Fibroblast of villous mesenchyme (primary cell): ENCODE results near the gene AFAP1. TPM values are rescaled to one million over a fixed set of nuclear protein-coding genes. Genes with fewer than 3 reads are reported as not detected.

Source experiments
- DNase-seq: peaks from one replicate; pipeline ENCODE4 v3.0.0-alpha.2; 2010; ENCODE audit warnings: low read depth
- H3K4me3 ChIP-seq: 2 replicates; pipeline ENCODE4 v1.5.1; 2011; ENCODE audit warnings: low read depth, mild to moderate bottlenecking, low read length
- total RNA-seq: library from RNA; depleted of rRNA; stranded (reverse); fragments of >200 nt; gene quantifications from 2 replicates; pipeline ENCODE4 v1.2.3, GENCODE V29; 2012
- TF ChIP-seq, protein P1 (sequence below): IDR thresholded peaks from 2 replicates; pipeline ENCODE4 v1.5.1; 2012; ENCODE audit warnings: low read depth, mild to moderate bottlenecking, low read length; ENCODE audit not compliant: insufficient read depth

The AFAP1 gene
- total RNA-seq, 1 donor = 133 TPM

DNA sequence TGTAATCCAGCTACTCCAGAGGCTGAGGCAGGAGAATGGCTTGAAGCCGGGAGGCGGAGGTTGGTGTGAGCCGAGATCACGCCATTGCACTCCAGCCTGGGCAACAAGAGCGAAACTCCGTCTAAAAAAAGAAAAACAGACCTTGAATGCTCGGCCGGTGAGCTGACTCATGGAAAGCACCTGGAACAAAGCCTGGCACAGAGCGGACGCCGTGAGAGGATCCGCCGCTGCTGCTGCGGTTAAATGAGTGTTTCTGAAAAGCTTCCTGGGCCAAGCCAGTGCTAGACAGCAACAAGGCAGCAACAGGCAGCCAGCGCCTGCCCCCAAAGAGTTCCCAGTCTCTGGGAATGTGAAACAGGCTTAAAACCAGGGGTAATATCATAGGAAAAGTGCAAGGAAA lies 186.4 kb downstream of the AFAP1 start:
- TF ChIP-seq, protein P1, sequence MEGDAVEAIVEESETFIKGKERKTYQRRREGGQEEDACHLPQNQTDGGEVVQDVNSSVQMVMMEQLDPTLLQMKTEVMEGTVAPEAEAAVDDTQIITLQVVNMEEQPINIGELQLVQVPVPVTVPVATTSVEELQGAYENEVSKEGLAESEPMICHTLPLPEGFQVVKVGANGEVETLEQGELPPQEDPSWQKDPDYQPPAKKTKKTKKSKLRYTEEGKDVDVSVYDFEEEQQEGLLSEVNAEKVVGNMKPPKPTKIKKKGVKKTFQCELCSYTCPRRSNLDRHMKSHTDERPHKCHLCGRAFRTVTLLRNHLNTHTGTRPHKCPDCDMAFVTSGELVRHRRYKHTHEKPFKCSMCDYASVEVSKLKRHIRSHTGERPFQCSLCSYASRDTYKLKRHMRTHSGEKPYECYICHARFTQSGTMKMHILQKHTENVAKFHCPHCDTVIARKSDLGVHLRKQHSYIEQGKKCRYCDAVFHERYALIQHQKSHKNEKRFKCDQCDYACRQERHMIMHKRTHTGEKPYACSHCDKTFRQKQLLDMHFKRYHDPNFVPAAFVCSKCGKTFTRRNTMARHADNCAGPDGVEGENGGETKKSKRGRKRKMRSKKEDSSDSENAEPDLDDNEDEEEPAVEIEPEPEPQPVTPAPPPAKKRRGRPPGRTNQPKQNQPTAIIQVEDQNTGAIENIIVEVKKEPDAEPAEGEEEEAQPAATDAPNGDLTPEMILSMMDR = no peak
- no peak overlapping the region for H3K4me3 ChIP-seq
- no peak for DNase-seq

DNA sequence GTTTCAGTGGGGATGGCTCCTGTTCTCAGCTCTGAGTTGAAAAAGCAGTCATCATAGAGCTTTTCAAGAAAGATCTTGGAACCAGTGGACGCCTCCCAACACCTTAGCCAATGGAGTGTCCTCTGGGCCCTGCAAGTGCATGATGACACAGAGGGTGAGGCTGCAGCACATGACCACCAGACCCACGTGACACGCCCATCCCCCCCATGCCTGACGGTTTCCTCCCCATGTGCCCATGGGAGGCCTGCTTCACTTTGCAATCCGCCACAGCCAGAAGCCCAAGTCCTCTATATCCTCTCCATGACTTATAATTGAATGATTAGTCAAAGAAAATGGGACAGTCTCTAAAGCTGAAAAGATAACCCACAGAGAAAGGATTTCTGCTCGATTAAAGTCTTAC lies 187.0 kb downstream of the AFAP1 start:
- no peak for DNase-seq
- H3K4me3 ChIP-seq = no peak overlapping the region
- TF ChIP-seq, protein P1 = no peak

DNA sequence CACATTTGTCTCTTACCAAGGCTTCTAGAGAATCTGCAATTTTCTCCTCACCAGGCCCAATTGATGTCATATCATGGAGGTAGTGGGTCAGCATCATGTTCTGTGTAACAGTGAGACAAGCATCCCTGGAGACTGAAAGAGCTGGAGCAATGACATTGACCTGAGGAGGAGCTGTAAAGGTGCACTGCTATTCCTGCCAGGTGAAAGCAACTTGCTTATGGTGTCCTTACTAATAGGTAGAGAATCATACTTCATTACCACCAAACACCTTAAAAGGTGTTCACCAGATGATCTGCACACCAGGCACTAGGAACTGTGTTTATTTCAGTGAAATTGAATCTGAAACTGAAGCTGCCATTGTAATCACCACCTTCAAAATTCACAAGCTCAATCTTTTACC lies 188.7 kb downstream of the AFAP1 start:
- no peak overlapping the region for H3K4me3 ChIP-seq
- TF ChIP-seq, protein P1 = no peak
- DNase-seq = no peak

DNA sequence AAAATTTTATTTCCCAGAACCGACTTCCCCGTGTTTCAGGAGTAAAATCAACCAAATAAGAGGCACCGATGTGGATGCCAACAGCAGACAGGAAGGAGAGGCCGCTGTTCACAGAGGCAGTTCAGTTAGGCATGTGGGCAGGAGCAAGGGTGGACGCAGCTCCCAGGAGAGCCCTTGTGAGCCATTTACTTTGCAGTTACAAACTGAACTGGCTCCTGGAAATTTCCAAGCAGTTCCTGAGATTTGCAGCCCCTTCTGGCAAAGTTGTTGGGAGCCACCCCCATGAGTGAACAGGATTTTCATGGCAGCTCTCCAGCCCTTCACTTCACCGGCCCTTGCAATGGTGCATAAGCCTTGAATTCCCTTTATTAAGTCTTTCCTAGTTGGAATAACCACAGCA lies 189.1 kb downstream of the AFAP1 start:
- H3K4me3 ChIP-seq = no peak overlapping the region
- TF ChIP-seq, protein P1 = no peak
- no peak for DNase-seq

DNA sequence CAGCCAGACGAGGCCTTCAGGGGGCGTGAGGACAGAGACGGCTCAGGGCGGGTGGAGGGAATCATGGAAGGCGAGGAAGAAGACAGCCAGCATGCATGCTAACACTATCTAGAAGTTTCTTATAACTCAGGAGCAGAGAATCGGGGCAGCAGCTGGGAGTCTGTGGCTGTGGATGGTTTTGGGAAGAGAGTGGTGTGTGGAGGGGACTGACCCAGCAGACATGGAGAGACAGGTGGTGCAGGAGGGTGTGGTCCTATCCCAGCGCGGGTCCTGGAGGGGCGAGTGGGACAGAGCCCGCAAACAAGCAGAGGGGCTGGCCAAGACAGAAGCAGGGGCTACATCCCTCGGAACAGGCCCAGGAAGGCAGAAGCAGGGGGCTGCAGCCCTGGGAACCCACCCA lies 192.1 kb downstream of the AFAP1 start:
- TF ChIP-seq, protein P1 = no peak
- no peak overlapping the region for H3K4me3 ChIP-seq

DNA sequence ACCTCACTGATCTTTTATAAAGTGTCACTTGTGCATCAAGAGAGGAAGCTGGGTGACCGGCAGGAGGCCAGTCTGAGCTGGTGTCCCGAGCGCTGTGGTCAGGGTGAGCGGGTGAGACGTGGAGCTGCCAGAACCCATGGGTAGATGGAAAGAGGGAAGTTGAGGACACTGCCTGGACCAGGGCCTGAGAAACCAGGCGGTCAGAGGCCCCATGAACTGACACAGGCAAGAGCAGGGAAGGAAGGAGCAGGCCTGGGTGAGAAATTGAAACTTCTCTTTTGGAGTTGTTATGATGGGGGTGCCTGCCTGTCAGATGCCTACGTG lies 192.6 kb downstream of the AFAP1 start:
- TF ChIP-seq, protein P1 = no peak
- DNase-seq = no peak
- no peak overlapping the region for H3K4me3 ChIP-seq

More for the DNA sequence above, 192.1 kb downstream of the AFAP1 start:
- no peak for DNase-seq

DNA sequence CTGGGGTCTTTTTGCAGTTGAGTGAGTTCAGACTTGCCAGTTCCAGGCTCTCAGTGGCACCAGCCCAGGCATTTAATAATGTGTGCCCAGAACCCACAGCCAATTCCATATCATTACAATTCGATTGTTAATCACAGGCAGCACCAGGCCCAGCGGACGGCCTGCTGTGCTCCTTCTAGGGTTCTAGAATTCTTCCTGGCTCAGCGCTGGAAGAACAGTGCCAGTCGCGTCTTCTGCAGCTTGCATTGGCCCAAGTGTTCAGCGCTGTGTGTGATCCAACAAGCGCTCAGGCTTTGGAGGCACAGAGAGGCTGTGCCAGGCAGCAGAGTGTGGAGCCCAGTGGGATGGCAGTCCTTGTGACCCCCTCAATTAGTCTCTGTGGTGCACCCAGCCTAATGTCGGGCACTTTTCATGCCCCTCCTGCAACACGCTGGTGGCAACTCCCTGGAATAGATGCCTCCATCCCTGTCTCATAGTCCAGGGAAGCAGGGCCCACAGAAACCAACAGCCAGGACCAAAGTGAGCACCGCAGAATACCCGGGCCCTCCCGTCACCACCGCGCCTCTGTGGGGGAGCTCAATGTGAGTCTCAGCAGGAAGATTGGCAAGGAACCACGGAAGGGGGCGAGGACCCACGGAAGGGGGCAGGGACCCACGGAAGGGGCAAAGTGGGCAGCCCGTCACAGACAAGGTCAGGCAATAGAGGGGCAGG lies 193.2 kb downstream of the AFAP1 start:
- no peak overlapping the region for H3K4me3 ChIP-seq
- TF ChIP-seq, protein P1 = no peak
- no peak for DNase-seq
